Lower leg skin (tissue), 4 donors: ENCODE results near the gene RMDN3. TPM values are rescaled to one million over a fixed set of nuclear protein-coding genes. Genes with fewer than 3 reads are reported as not detected.
A peak's percentile ranks its signal among the peaks of the same experiment; 100 is the strongest.

Source experiments
- DNase-seq, 2 donors: peaks; one replicate each; pipeline ENCODE4 v3.0.0-alpha.2; 2019; ENCODE audit warnings: low spot score in 2 of 2
- H3K4me3 ChIP-seq: fragments of 200-600 bp; sonication (generic); 2 replicates; pipeline ENCODE4 v1.5.1; 2017; ENCODE audit warnings: mild to moderate bottlenecking, low read depth; ENCODE audit not compliant: poor library complexity, severe bottlenecking
- CTCF ChIP-seq, 3 donors: fragments of 450-650 bp; IDR thresholded peaks; one replicate each; pipeline ENCODE4 v1.5.1; 2016; ENCODE audit warnings: antibody characterized with exemption in 3 of 3, mild to moderate bottlenecking in 3 of 3, moderate library complexity in 2 of 3
- POLR2A ChIP-seq, 2 donors: fragments of 450-650 bp; IDR thresholded peaks; one replicate each; pipeline ENCODE4 v1.6.1; 2016 to 2017; ENCODE audit warnings: antibody characterized with exemption in 2 of 2, mild to moderate bottlenecking in 1 of 2, moderate library complexity in 1 of 2
- WGBS, 2 donors: methylation state at CpG; one replicate each; pipeline ENCODE4 v1.1.5; 2018; 5-methylcytosine and 5-hydroxymethylcytosine counted together
- intact Hi-C: fragments of 100-400 bp; cut with DNase I; formaldehyde crosslinking; loops from one replicate; pipeline ENCODE4 v1.15.0; 2023; ENCODE audit warnings: low total_unique reads
- total RNA-seq, 4 donors: library from RNA; depleted of rRNA; stranded (reverse); fragments of >200 nt; gene quantifications; one replicate each; pipeline ENCODE4 v1.1.0, GENCODE V29; 2016

The RMDN3 gene
- total RNA-seq, 4 donors from 2014 or later = 19.1 to 40.2 (median 32.3) TPM

DNA sequence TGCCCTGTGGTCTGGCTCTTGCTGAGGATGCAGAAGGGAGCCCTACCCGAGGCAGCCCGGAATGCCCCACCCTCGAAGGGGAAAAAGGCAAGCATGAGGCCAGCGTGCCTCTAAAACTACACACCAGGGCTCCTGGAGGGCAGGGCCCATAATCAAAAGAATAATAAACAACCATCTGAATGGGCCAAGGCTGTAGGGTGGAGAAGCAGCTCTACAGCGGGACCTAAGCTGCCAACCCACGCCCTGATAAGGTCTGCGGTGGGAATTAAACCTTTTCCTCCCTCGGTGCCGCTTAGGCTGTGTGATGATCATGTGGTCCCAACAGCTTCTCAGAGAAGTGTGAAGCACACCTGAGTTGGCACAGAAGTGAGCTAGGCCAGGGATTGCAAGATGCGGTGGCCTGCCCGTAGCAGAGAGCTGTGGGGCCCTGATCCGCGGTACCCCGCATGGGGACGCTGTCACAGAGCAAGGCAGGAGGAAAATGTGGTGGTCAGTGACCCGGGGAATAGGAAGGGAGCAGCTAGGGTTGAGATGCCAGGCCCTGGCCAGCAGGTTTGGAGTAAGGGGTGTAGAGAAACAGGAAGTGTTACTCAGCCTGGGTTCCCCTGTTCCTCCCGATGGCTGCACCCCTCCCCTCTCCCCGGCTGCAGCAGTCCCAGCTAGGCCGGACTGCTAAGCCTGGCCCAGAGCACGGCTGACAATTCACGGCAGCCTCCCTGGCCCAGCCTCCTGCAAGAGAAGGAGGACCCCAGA lies 13.6 kb upstream of the RMDN3 start:
- intact Hi-C loops = no loop called here
- H3K4me3 ChIP-seq = no peak overlapping the region
- WGBS, 2 donors = 34 to 47% methylated on average over 21 of the region's 21 CpGs
- TF ChIP-seq POLR2A (IDR thresholded peaks at IDR 0.05) = no peak
- no peak for TF ChIP-seq CTCF (IDR thresholded peaks at IDR 0.05)
- no peak for DNase-seq

- intact Hi-C loops = no loop called here
- H3K4me3 ChIP-seq = no peak overlapping the region
- WGBS, 2 donors = 84 to 86% methylated on average over 29 of the region's 29 CpGs
- TF ChIP-seq CTCF (IDR thresholded peaks at IDR 0.05) (no peak), POLR2A (IDR thresholded peaks at IDR 0.05) (no peak)
- no peak for DNase-seq
Observed at GRCh38 chr15:40767838-40768500, 12.9 kb upstream of the RMDN3 start.

GRCh38 chr15:40766906-40767837 lies 12.1 kb upstream of the RMDN3 start:
- H3K4me3 ChIP-seq = no peak overlapping the region
- intact Hi-C loops = no loop called here
- 77 to 79% methylated on average over 29 to 32 of the region's 32 CpGs for WGBS, 2 donors
- TF ChIP-seq CTCF (IDR thresholded peaks at IDR 0.05) = no peak
- no peak for TF ChIP-seq POLR2A (IDR thresholded peaks at IDR 0.05)
- DNase-seq = no peak

GRCh38 chr15:40766194-40766815 lies 11.3 kb upstream of the RMDN3 start:
- H3K4me3 ChIP-seq = no peak overlapping the region
- intact Hi-C loops = no loop called here
- DNase-seq = peak in 1 of 2 donors; percentile 82
- WGBS, 2 donors = 50 to 54% methylated on average over 5 to 7 of the region's 7 CpGs
- no peak for TF ChIP-seq POLR2A (IDR thresholded peaks at IDR 0.05)
- TF ChIP-seq CTCF (IDR thresholded peaks at IDR 0.05) = no peak

GRCh38 chr15:40764629-40765103 lies 9.6 kb upstream of the RMDN3 start:
- DNase-seq = peak in 1 of 2 donors; percentile 86
- WGBS, 2 donors = 27 to 29% methylated on average over 8 of the region's 8 CpGs
- peak overlapping the region; percentile 11 for H3K4me3 ChIP-seq
- intact Hi-C loops = no loop called here
- no peak for TF ChIP-seq POLR2A (IDR thresholded peaks at IDR 0.05)
